ENCODE results near the gene MFSD6. TPM values are rescaled to one million over a fixed set of nuclear protein-coding genes. Genes with fewer than 3 reads are reported as not detected.

MFSD6 gene
- total and polyA plus RNA-seq, 2 of the 8 experiments (the other 6 are each of a cell fraction or from before 2014, with no cell fraction given) = 1.8 to 5.1 TPM

DNA sequence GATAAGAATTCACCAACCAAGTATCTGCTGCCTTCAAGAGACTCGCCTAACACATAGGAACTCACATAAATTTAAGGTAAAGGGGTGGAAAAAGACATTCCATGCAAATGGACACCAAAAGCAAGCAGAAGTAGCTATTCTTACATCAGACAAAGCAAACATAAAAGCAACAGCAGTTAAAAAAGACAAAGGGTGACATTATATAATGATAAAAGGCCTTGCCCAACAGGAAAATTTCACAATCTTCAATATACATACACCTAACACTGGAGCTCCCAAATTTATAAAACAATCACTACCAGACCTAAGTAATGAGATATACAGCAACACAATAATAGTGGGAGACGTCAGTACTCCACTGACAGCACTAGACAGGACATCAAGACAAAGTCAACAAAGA lies 84.9 kb downstream of the MFSD6 start:
- no peak overlapping the region for H4K5ac ChIP-seq (ENCODE audit: insufficient read length, low read depth, low read length)
- DNase-seq (ENCODE audit: low read depth in 1 of 2, low spot score in 2 of 2) (no peak), FAIRE-seq (no peak)
- no peak overlapping the region for H2BK120ac ChIP-seq (replicated peaks; ENCODE audit: low read depth, low read length)
- 59% methylated on average over 2 of the region's 2 CpGs; no CpG with 5 or more reads in 1 of the 2 experiments for WGBS, 2 experiments (ENCODE audit: extremely low coverage in 1 of 2, insufficient coverage in 1 of 2, insufficient read length in 1 of 2, insufficient replicate concordance in 2 of 2, low coverage in 1 of 2, low lambda C conversion rate in 2 of 2, missing lambda C conversion rate in 1 of 2)
- no peak overlapping the region for H3K4me2 ChIP-seq (ENCODE audit: insufficient read depth in 1 of 2, low read depth in 2 of 2, low read length in 2 of 2)
- H3K9me3 ChIP-seq (ENCODE audit: insufficient read depth in 2 of 2, low read depth in 1 of 2, low read length in 1 of 2) = no peaks in the 10 kb centered on the region
- H3K56ac ChIP-seq (replicated peaks; ENCODE audit: insufficient read length, low read depth, low read length) = no peak overlapping the region
- no peaks in the 10 kb centered on the region for H3K79me2 ChIP-seq (ENCODE audit: control insufficient read depth in 1 of 2, insufficient read depth in 2 of 2, low read length in 2 of 2)
- ChIA-PET CTCF (ENCODE audit: partially characterized antibody) (interaction anchor here (1.3 kb wide), 1 partner anchor 15 kb away, joined by 3 read pairs; no protein-coding TSS in a partner anchor), POLR2A (ENCODE audit: partially characterized antibody) (no interaction called here)
- no peak overlapping the region for H3K23ac ChIP-seq (ENCODE audit: insufficient read length)
- H2BK15ac ChIP-seq (ENCODE audit: low read length) = no peak overlapping the region
- H3K9ac ChIP-seq (replicated peaks in 1 of 4; ENCODE audit: extremely low read depth in 1 of 4, low read depth in 3 of 4, low read length in 3 of 4) = no peak overlapping the region
- TF ChIP-seq CREB1 (IDR thresholded peaks at IDR 0.05) = no peak
- TF ChIP-seq POLR2A (IDR thresholded peaks at IDR 0.05; ENCODE audit: control extremely low read depth in 1 of 2, low read depth in 2 of 2, low read length in 2 of 2) = no peak
- no peak for TF ChIP-seq SIRT6 (IDR thresholded peaks at IDR 0.05; ENCODE audit: low read length)
- TF ChIP-seq TEAD4 (IDR thresholded peaks at IDR 0.05; ENCODE audit: low read depth, low read length) = no peak
- no peak for TF ChIP-seq SP1 (IDR thresholded peaks at IDR 0.05; ENCODE audit: low read depth, low read length)
- TF ChIP-seq SIN3A (conservative IDR thresholded peaks at IDR 0.05 in 1 of 2, IDR thresholded peaks at IDR 0.05 in 1 of 2; ENCODE audit: low read depth in 1 of 2, low read length in 2 of 2) = no peak
- no peak for TF ChIP-seq BCL11A (IDR thresholded peaks at IDR 0.05; ENCODE audit: low read depth in 2 of 2, low read length in 2 of 2)
- no peak for TF ChIP-seq ZNF274 (IDR thresholded peaks at IDR 0.05; ENCODE audit: borderline replicate concordance, extremely low read depth, low read length)
- no peak for TF ChIP-seq ATF3 (IDR thresholded peaks at IDR 0.05; ENCODE audit: insufficient read depth, low read depth, low read length)
- TF ChIP-seq SP2 (IDR thresholded peaks at IDR 0.05; ENCODE audit: low read length) = no peak
- TF ChIP-seq TCF12 (IDR thresholded peaks at IDR 0.05; ENCODE audit: low read depth, low read length) = no peak
- TF ChIP-seq TBP (IDR thresholded peaks at IDR 0.05; ENCODE audit: low read depth, low read length) = no peak
- TF ChIP-seq POLR2AphosphoS5 (IDR thresholded peaks at IDR 0.05; ENCODE audit: low read depth, low read length) = no peak
- TF ChIP-seq PHF8 (conservative IDR thresholded peaks at IDR 0.05; ENCODE audit: low read depth, low read length) = no peak
- TF ChIP-seq JUND (IDR thresholded peaks at IDR 0.05; ENCODE audit: low read length) = no peak
- no peak for TF ChIP-seq RNF2 (IDR thresholded peaks at IDR 0.05; ENCODE audit: borderline replicate concordance, low read depth, low read length, missing control alignments, poor library complexity, severe bottlenecking)
- no peak overlapping the region for H4K91ac ChIP-seq (replicated peaks; ENCODE audit: insufficient read length, low read length)
- H3K18ac ChIP-seq (ENCODE audit: extremely low read depth, low read length) = no peak overlapping the region
- no peak overlapping the region for H2AFZ ChIP-seq (ENCODE audit: low read length)
- H4K20me1 ChIP-seq (replicated peaks in 1 of 2; ENCODE audit: control insufficient read depth in 1 of 2, insufficient read depth in 2 of 2, low read length in 2 of 2) = no peaks in the 10 kb centered on the region
- no peak overlapping the region for H4K8ac ChIP-seq (ENCODE audit: extremely low read depth, insufficient read depth, low read length)
- H2BK5ac ChIP-seq (ENCODE audit: low read depth, low read length) = no peak overlapping the region
- H2BK20ac ChIP-seq (ENCODE audit: low read length) = no peak overlapping the region
- H3K4ac ChIP-seq (replicated peaks; ENCODE audit: insufficient read length, low read depth, low read length) = no peak overlapping the region
- H3K4me1 ChIP-seq (replicated peaks in 1 of 4; ENCODE audit: control insufficient read depth in 3 of 4, insufficient read depth in 4 of 4, low read length in 3 of 4) = peaks cover 0 to 6% (median 2%) of the 10 kb centered on the region in 4 experiments; a peak in 2 of 7 replicates
- no peak overlapping the region for H3K14ac ChIP-seq (ENCODE audit: insufficient read length)
- H3K23me2 ChIP-seq (ENCODE audit: low read depth, low read length) = no peaks in the 10 kb centered on the region
- H3K4me3 ChIP-seq (ENCODE audit: extremely low read depth in 1 of 4, insufficient read depth in 2 of 4, low read depth in 3 of 4, low read length in 4 of 4) = no peak overlapping the region
- H2AK5ac ChIP-seq (ENCODE audit: low read depth, low read length) = no peak overlapping the region
- H3K27ac ChIP-seq (ENCODE audit: low read depth, low read length) = no peak overlapping the region
- no peaks in the 10 kb centered on the region for H3K79me1 ChIP-seq (ENCODE audit: low read depth, low read length)
- H3K36me3 ChIP-seq (ENCODE audit: control insufficient read depth in 2 of 4, insufficient read depth in 4 of 4, low read length in 3 of 4) = no peaks in the 10 kb centered on the region
- no peaks in the 10 kb centered on the region for H3K27me3 ChIP-seq (replicated peaks in 1 of 4; ENCODE audit: control insufficient read depth in 3 of 4, extremely low read depth in 1 of 4, insufficient read depth in 3 of 4, low read length in 3 of 4)
- H2BK12ac ChIP-seq (ENCODE audit: low read depth, low read length) = no peak overlapping the region
